Testis (tissue), 5 donors: ENCODE results near the gene NFKBIB. TPM values are rescaled to one million over a fixed set of nuclear protein-coding genes. Genes with fewer than 3 reads are reported as not detected.

ENCODE experiments used
- DNase-seq: peaks from one replicate; pipeline ENCODE4 v3.0.0-alpha.2; 2019
- H3K27ac ChIP-seq, 2 donors: fragments of 200-600 bp; sonication (generic); one replicate each; pipeline ENCODE4 v1.5.1; 2019
- H3K27me3 ChIP-seq: fragments of 200-600 bp; sonication (generic); one replicate; pipeline ENCODE4 v1.5.1; 2019
- H3K36me3 ChIP-seq: fragments of 200-600 bp; sonication (generic); one replicate; pipeline ENCODE4 v1.5.1; 2017; ENCODE audit warnings: low read depth; ENCODE audit errors: missing control alignments
- H3K4me1 ChIP-seq: fragments of 200-600 bp; sonication (generic); one replicate; pipeline ENCODE4 v1.5.1; 2019
- H3K4me3 ChIP-seq, 2 donors: fragments of 200-600 bp; sonication (generic); one replicate each; pipeline ENCODE4 v1.5.1; 2017 to 2019
- H3K9me3 ChIP-seq: fragments of 200-600 bp; sonication (generic); one replicate; pipeline ENCODE4 v1.5.1; 2017
- CTCF ChIP-seq, 3 experiments: fragments of 450-650 bp in 2 of 3; fragments of 200-600 bp in 1 of 3; sonication (generic) in 1 of 3; IDR thresholded peaks; one replicate each; pipeline ENCODE4 v1.5.1; 2016 to 2019; ENCODE audit warnings: antibody characterized with exemption in 3 of 3, mild to moderate bottlenecking in 2 of 3, moderate library complexity in 1 of 3
- POLR2A ChIP-seq: fragments of 450-650 bp; IDR thresholded peaks from one replicate; pipeline ENCODE4 v1.6.1; 2017; ENCODE audit warnings: antibody characterized with exemption, mild to moderate bottlenecking, moderate library complexity
- WGBS, 2 donors: methylation state at CpG; one replicate each; pipeline ENCODE4 v1.1.5; 2018; 5-methylcytosine and 5-hydroxymethylcytosine counted together
- intact Hi-C: fragments of 100-400 bp; cut with DNase I; formaldehyde crosslinking; loops from one replicate; pipeline ENCODE4 v1.15.1; 2023; ENCODE audit warnings: low total_unique reads
- long read RNA-seq, 2 donors: transcript quantifications; one replicate each; lab custom pipeline, GENCODE V29; 2026
- polyA plus RNA-seq: library from polyadenylated mRNA; stranded (reverse); fragments of 350-450 nt; fragmentation: Illumina TruSeq; extraction: RNeasy Lipid Tissue Mini Kit (QIAGEN cat#74804); gene quantifications from one replicate; pipeline ENCODE4 v1.2.3, GENCODE V29; 2014; ENCODE audit warnings: low read depth, low replicate concordance; ENCODE audit not compliant: insufficient read depth
- total RNA-seq, 2 donors: library from RNA; depleted of rRNA; stranded (reverse); fragments of >200 nt; gene quantifications; one replicate each; pipeline ENCODE4 v1.2.3, GENCODE V29; 2016

Gene NFKBIB
- 100 to 1,000 TPM in 1 of 2 donors, 10 to 100 TPM in 1; 70.1 to 100 TPM for total RNA-seq
- polyA plus RNA-seq = 88.0 TPM
- long read RNA-seq, donor 1, partial matches to known transcripts = 0 of 2 reads
- long read RNA-seq, donor 1, other reads (novel, unspliced or antisense) = 0 of 2 reads
- long read RNA-seq, donor 2, partial matches to known transcripts = 5 of 5 reads
- long read RNA-seq, donor 2, other reads (novel, unspliced or antisense) = 0 of 5 reads

- no peaks in the 10 kb centered on the region for H3K36me3 ChIP-seq
- WGBS, 2 donors = 1% methylated on average over 42 to 62 of the region's 64 CpGs
- H3K4me1 ChIP-seq = peaks cover 17% of the 10 kb centered on the region
- intact Hi-C loops = no loop called here
- peak within 1 kb of the TSS; percentile 73 to 88 for H3K27ac ChIP-seq
- TF ChIP-seq CTCF (IDR thresholded peaks at IDR 0.05) (no peak), POLR2A (peak; percentile 36)
- peak; percentile 100 for DNase-seq
- H3K27me3 ChIP-seq = no peaks in the 10 kb centered on the region
- peak within 1 kb of the TSS; percentile 74 to 84 for H3K4me3 ChIP-seq
- no peaks in the 10 kb centered on the region for H3K9me3 ChIP-seq
These were observed at the start of gene NFKBIB, which contains the start of gene SIRT2 for GRCh38 chr19:38899447-38900201. Gene NFKBIB (plus strand): TSS chr19:38899969. CDS start chr19:38900033, 64 bp downstream. Gene SIRT2 (minus strand): TSS chr19:38899618. CDS start chr19:38899521, 97 bp downstream.

GRCh38 chr19:38850436-38850975, 49.3 kb upstream of the NFKBIB start:
- Histone ChIP-seq H3K4me3 (peak overlapping the region; percentile 88), H3K27ac (peak overlapping the region; percentile 92 to 100), H3K9me3 (no peaks in the 10 kb centered on the region), H3K4me1 (peaks cover 32% of the 10 kb centered on the region), H3K36me3 (peaks cover 2% of the 10 kb centered on the region), H3K27me3 (no peaks in the 10 kb centered on the region)
- intact Hi-C loops = no loop called here
- DNase-seq = no peak
- WGBS, 2 donors = 0 to 1% methylated on average over 13 to 26 of the region's 26 CpGs
- TF ChIP-seq CTCF (IDR thresholded peaks at IDR 0.05) = peak in 1 of 3 experiments; percentile 23
- TF ChIP-seq POLR2A = peak; percentile 95

GRCh38 chr19:38850976-38851621, 48.7 kb upstream of the NFKBIB start:
- H3K4me3 ChIP-seq = peak overlapping the region; percentile 88
- H3K36me3 ChIP-seq = no peaks in the 10 kb centered on the region
- H3K27ac ChIP-seq = peak overlapping the region; percentile 92 to 100
- intact Hi-C loops = no loop called here
- peaks cover 32% of the 10 kb centered on the region for H3K4me1 ChIP-seq
- no peak for TF ChIP-seq CTCF (IDR thresholded peaks at IDR 0.05)
- no peak for TF ChIP-seq POLR2A
- peak; percentile 34 for DNase-seq
- WGBS, 2 donors = 1% methylated on average over 35 to 40 of the region's 40 CpGs
- no peaks in the 10 kb centered on the region for H3K9me3 ChIP-seq
- H3K27me3 ChIP-seq = no peaks in the 10 kb centered on the region

- Histone ChIP-seq H3K36me3 (no peaks in the 10 kb centered on the region), H3K27me3 (no peaks in the 10 kb centered on the region), H3K4me3 (peak overlapping the region; percentile 88), H3K27ac (peak overlapping the region; percentile 99 to 100), H3K9me3 (no peaks in the 10 kb centered on the region), H3K4me1 (peaks cover 32% of the 10 kb centered on the region)
- intact Hi-C loops = no loop called here
- WGBS, 2 donors = 1% methylated on average over 26 to 35 of the region's 67 CpGs
- TF ChIP-seq CTCF (IDR thresholded peaks at IDR 0.05) (no peak), POLR2A (peak; percentile 79)
- peak; percentile 95 for DNase-seq
These were observed 48.0 kb upstream of the NFKBIB start for GRCh38 chr19:38851622-38852230.
